HT-29 (cell line): ENCODE measurements around the gene BOLA1. TPM values are rescaled to one million over a fixed set of nuclear protein-coding genes. Genes with fewer than 3 reads are reported as not detected.
A peak's percentile ranks its signal among the peaks of the same experiment; 100 is the strongest.
"Not testable (repeated sequence)": the region's sequence is repeated elsewhere in the genome, so short reads cannot be mapped to it uniquely, and the experiment has no call there.

Experiments
- DNase-seq: peaks from one replicate; pipeline ENCODE4 v3.0.0-alpha.2; 2015; ENCODE audit warnings: low spot score
- total RNA-seq: library from RNA; depleted of rRNA; stranded (reverse); fragments of >200 nt; shearing (Covaris generic); gene quantifications from 2 replicates; pipeline ENCODE4 v1.2.3, GENCODE V29; 2014

The BOLA1 gene
- total RNA-seq, 1 experiment from 2014 or later: 17.8 TPM

DNA sequence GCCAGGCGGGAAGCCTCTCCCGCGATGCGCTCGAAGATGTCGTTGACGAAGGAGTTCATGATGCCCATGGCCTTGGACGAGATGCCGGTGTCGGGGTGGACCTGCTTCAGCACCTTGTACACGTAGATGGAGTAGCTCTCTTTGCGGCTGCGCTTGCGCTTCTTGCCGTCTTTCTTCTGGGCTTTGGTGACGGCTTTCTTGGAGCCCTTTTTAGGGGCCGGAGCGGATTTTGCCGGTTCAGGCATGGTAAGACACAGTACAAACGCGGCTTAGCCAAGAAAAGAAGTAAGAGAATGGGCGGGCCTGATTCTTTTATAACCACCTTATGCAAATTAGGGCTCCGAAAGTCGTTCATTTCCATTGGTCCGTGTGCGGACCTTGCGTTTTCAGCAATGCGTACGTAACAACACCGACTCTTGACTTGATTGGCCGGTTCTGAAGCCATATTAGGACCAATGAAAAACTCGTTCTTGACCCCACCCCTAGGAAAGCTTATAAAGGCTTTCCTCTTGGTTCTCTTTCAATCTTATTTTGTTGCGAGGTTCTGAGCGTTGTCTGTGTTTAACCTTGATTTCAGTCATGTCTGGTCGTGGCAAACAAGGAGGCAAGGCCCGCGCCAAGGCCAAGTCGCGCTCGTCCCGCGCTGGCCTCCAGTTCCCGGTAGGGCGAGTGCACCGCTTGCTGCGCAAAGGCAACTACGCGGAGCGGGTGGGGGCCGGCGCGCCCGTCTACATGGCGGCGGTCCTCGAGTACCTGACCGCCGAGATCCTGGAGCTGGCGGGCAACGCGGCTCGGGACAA is 12.8 kb upstream of the BOLA1 start:
- DNase-seq: peak; percentile 98

- not testable (repeated sequence) for DNase-seq
These were observed 12.2 kb upstream of the BOLA1 start for GRCh38 chr1:149887196-149887455.

GRCh38 chr1:149887456-149888246 is 11.7 kb upstream of the BOLA1 start:
- DNase-seq: peak; percentile 93

DNA sequence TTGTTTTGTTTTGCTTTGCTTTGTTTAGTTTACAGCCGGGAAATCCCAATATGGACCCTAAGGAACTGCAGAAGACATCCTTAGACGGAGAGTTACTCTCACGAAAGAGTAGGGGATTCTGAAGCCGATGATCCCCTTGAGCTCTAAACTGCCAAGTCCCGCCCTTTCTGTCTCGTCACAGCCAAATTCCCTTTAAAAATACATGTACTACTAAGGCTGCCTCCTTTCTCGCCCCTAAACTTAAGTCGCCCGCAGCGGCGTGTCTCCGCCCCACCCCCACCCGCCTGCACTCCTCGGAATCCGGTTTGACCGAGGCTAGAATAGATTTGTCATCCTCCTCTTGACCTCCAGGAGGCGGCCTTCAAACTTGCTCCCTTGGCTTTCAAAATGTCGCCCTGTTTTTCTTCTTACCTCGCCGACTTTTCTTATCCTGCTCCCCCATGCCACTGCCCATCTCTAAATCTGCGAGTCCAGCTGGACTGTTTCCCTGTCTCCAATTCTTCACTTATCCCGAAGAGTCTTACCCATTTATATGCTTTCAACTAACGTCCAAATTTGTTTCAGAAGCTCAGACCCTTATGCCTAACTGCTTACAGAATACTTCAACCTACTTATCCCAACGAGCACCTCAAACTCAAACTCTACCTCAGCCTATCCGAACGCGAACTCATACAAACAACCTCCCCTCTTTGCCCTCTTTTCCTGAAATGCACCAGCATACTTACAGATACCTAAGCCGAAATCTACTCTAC is 10.9 kb upstream of the BOLA1 start:
- peak; percentile 93 for DNase-seq

DNA sequence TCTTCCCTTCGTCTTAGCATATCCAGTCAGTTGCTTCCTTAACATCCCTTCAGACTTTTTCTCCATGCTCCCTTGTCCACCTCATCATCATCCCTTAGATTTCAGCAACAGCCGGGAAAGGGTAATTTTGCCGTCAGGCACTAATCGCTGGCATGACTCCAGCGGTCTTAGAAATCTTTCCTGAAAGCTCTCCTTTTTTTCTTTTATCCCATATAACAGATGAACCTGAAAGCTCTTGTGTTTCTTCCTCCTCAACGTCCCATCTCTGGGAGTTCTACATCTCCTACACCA is 10.4 kb upstream of the BOLA1 start:
- no peak for DNase-seq

DNA sequence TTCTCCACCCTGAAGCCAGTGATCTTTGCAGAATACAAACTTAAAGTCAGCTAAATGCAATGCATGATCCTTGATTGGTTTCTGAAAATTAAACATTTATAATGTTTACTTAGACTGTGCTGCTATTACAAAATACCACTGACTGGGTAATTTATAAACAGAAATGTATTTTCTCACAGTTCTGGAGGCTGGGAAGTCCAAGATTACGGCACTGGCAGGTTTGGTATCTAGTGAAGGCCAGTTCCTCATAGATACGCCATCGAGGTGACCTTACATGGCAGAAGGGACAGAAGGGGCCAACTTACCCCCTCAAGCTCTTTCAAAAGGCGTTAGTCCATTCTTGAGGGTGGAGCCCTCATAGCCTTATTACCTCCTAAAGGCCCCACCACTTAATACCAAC is 2.8 kb upstream of the BOLA1 start:
- DNase-seq: no peak

GRCh38 chr1:149903836-149904491 is 4.6 kb downstream of the BOLA1 start:
- no peak for DNase-seq

DNA sequence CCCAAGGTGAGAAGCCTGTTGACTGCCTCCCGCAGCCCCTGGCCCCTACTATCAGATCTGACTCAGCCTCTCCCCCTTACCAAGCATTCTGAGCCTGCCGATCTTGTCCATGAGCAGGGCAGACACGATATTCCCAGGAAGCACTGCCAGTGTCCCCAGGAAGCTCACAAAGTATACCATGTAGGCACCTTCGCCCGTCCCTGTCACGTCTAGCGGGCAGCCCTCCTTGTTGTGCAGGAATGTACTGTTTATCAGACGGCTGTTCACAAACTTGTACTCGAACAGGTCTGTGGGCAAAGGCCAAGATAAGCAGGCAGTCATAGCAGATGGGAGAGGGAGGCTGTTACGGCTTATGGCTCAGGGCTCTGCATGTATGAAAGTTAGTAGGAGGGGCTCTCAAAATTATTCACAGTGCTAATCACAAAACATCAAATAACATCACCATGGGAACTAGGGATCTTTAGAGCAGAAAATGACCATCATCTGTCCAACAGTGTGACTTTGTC is 7.3 kb downstream of the BOLA1 start:
- no peak for DNase-seq

DNA sequence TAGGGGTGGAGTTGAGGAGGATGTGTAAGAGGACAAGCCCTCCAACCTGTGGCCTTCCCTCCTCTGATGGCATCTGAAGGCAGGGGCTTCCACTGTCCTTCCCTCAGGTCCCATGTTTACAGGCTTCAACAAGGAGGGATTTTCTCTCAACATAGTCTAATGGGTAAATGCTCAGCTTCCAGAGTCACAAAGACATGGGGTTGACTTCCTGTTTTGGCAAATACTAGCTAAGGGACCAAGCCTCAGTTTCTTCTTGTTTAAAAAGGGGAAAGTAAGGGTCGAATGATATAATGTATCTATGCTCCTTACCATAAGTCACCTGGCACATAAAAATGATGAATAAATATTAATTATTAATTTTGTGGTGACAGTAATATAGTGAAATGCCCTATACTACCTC is 15.2 kb downstream of the BOLA1 start:
- no peak for DNase-seq

- no peak for DNase-seq
These were observed 16.2 kb downstream of the BOLA1 start for GRCh38 chr1:149915429-149916192.

DNA sequence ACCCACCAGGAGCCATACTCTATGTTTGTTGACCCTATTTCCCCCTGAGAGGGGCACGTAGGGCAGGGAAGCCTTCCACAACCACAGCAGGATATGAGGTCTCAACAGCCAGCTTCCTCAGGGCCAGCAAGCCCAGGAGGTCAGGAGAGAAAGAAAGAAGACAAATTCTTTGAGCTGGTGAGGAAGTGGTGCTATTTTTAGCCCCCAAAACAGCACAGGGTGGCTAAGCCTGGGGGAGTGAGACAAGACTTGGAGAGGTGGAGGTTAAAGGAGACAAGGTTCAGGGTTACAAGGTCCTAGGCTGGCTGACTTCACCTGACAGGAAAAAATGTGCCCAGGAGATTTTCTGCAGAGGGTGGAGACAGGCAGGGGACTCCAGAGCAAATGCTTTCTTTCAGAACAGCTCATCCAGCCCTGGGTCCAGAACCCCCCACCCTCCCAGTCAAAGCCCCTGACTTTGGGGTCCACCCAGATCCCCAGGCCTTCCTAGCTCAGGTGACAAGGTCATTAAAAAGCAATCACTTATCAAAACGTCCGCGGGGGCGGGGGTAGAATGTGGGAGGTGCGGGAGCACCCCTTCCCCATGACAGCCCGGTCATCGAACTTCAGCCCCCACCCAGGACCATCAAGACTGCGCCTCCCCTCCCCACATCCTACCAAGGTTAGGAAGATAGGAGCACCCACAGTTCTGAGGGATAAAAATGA is 17.0 kb downstream of the BOLA1 start:
- no peak for DNase-seq

DNA sequence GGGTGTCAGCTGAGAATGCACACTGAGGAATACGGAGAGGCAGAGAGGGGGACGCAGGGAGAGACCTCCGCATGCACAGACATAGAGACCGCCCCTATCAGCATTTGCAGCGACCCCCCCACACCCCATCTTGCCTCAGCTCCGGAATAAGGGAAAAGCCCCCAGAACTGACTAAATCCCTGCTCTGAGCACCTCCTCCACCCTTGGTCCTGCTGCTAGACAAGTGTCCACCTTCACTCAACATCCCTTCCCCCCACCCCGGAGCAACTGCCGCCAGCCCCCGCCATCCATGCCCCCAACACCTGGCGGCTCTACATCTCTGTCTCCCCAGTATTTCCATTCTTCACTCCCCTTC is 17.5 kb downstream of the BOLA1 start:
- DNase-seq: no peak

DNA sequence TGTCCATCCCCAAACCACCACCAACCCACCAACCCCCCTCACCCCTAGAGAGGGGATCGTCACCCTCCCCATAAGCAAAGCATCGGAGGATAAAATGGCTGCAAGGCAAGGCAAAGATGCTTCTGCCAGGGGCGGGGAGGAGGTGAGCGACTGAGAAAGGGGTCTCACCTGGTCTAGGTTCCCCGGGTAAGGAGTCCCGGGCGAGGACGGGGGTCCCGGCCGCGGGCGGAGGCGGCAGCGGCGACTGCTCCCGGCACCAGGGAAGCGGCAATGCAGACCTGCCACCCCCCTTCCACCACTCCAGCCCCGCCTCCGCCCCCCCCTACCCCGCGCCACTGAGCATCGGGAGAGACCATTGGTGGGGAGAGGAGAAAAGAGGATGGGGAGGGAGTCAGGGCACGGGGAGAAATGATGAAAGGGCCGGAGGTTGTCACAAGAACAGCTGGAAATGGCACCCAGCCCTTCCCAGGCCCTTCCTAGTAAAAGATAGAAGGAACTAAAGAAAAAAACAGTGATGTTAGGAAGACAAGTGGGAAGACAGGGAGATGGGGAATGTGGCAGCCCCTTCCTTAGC is 18.3 kb downstream of the BOLA1 start, which contains the start of gene SV2A:
Gene SV2A, minus strand, starts transcription at position 274 of the 574 bp plus-strand sequence. CDS start 4,004 bp downstream, outside the sequence.
- no peak for DNase-seq

GRCh38 chr1:149923626-149924025 is 24.3 kb downstream of the BOLA1 start:
- DNase-seq: no peak

DNA sequence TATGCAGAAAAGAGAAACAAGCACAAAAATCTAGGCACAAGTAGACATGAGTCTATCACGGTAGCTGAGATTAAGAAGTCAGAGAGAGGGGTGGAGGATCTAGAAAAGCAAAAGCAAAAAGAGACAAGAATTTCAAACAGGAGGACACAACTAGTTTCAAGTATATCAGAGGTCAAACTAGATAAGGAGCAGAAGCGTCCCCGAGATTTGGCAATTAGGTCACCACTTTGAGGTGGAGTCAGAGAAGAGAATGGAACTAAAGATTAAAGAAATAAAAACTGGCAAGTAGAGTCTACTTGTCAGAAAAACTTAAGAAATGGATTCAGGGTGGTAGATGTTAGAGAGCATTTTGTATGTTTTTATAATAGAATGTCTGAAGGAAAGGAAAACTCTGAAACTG is 26.0 kb downstream of the BOLA1 start:
- no peak for DNase-seq

- no peak for DNase-seq
These were observed 26.4 kb downstream of the BOLA1 start for GRCh38 chr1:149925751-149926150.

DNA sequence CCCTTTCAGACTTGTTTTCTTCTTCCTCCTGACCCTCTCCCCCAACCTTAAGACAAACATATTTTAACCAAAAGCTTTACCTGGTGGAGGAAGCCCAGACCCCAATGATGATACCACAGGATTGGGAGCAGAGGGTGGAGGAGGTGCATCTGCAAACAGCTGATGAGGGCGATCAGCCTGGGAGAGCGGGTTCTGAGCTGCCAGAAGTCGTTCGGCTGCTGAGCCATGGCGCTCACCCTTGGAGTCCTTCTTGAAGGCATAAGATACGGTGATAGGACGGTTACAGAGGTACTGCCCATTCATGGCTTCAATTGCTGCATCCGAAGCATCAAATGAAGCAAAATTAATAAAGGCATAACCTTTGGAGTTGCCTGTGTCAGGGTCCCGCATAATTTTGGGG is 26.9 kb downstream of the BOLA1 start:
- no peak for DNase-seq

DNA sequence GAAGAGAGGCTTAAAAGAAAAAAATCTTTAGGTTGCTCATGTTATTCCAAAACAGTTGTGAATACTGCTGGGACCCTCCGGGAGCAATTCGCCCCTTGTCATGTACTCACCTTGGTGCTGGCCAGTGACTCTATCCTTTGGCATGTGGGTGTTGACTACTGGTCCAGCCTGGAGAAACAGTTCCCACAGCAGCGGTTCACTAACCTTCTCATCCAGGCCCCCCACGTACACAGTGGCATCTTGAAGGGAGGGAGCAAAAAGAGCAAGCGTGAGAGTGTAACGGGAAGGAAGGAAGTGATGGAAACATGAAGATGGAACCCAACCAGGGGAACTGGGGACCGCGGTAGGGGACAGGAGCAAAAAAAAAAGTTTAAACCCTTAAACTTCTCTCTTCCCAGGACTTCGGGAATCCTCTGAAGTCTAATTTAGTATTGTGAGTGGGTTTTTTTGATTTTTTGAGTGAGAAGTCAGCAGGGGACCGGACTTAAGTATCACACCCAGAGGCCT is 27.7 kb downstream of the BOLA1 start:
- peak; percentile 22 for DNase-seq

DNA sequence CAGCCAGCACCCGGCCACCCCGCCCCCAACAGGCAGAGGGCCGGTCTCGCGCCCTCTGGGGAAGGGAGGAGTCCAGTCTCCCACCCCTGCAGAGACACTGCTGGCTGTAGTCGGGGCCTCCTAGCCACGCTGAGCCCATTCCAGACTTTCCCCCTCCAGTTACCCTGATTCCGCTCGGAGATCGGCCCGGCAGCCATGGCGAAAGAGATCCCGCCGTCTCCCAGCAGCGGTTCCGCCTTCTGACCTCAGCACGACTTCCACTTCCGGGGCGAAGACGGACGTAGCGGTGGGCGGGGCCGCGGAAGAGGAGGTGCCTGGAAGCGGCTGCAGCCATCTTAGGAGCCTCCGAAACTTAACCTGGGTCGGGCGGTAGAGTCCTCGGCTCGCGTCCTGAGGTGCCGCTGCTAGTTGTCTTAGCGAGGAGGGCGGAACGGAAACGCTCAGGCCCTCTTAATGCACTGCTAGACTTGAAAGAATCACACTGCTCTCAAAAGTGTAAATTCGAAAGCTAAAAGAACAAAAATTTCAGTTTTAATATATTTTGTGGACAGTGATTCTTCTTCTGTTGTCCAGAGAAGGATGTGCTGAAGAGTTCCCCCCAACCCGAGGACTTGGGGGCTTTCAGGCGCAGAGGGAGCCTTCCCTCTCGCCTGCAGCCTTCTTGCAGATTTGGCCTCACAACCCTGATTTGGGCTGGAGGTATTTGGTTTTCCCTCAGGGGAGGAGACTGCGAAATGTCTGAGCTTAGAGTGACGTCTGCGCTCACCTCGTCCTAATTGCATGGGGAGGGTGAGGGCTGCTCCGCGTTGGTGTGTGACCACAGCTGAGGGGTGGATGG is 28.4 kb downstream of the BOLA1 start, which contains the start of gene SF3B4:
Gene SF3B4, minus strand, starts transcription at position 241 of the 838 bp plus-strand sequence. Its CDS starts 44 bp downstream, at position 197.
- DNase-seq: peak; percentile 92
